ENCODE data around the gene TGFBR3.

DNA sequence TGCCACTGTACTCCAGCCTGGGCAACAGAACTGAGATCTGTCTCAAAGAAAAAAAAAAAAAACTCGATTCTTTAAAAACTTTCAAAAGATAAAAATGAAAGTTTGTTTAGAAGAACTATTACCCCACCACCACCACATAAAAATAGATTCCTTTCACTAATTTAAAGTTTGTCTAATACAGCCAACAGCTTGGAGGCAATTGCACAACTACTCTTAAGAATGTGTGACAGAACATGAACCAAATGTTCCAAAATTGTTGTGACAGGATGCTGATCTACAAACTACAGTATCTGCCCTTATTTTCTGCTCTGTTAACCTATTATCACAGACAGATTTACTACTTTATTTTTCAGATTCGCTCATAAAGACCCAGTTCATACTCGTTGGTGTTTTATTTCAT is 5.5 kb upstream of the TGFBR3 start:
- no peak for TF ChIP-seq MAFF (IDR thresholded peaks at IDR 0.05; ENCODE audit: low read length)
- TF ChIP-seq, protein P1, sequence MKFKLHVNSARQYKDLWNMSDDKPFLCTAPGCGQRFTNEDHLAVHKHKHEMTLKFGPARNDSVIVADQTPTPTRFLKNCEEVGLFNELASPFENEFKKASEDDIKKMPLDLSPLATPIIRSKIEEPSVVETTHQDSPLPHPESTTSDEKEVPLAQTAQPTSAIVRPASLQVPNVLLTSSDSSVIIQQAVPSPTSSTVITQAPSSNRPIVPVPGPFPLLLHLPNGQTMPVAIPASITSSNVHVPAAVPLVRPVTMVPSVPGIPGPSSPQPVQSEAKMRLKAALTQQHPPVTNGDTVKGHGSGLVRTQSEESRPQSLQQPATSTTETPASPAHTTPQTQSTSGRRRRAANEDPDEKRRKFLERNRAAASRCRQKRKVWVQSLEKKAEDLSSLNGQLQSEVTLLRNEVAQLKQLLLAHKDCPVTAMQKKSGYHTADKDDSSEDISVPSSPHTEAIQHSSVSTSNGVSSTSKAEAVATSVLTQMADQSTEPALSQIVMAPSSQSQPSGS (CRISPR knock-in tag; IDR thresholded peaks at IDR 0.05) = no peak
- TF ChIP-seq, protein P2, sequence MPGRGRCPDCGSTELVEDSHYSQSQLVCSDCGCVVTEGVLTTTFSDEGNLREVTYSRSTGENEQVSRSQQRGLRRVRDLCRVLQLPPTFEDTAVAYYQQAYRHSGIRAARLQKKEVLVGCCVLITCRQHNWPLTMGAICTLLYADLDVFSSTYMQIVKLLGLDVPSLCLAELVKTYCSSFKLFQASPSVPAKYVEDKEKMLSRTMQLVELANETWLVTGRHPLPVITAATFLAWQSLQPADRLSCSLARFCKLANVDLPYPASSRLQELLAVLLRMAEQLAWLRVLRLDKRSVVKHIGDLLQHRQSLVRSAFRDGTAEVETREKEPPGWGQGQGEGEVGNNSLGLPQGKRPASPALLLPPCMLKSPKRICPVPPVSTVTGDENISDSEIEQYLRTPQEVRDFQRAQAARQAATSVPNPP (IDR thresholded peaks at IDR 0.05; ENCODE audit: borderline replicate concordance, insufficient read depth, insufficient read length) = no peak
- no peak for TF ChIP-seq ZNF77 (CRISPR knock-in tag; IDR thresholded peaks at IDR 0.05)
